ENCODE data around the gene CCDC102A.

Gene CCDC102A

GRCh38 chr16:57541754-57542435, 5.5 kb upstream of the CCDC102A start:
- in situ Hi-C loops (cut with MboI; ENCODE audit: low pct_unique_long_range_greater_than_20kb, low sequenced_read_pairs, unreplicated experiment) = no loop called here
- no peak for DNase-seq (ENCODE audit: low spot score)
- TF ChIP-seq CTCF (IDR thresholded peaks at IDR 0.05; ENCODE audit: extremely low read depth, insufficient read depth, missing control alignments) = no peak

- in situ Hi-C loops (cut with MboI; ENCODE audit: low pct_unique_long_range_greater_than_20kb, low sequenced_read_pairs, unreplicated experiment) = no loop called here
Measured at GRCh38 chr16:57540906-57541753, 4.8 kb upstream of the CCDC102A start.

GRCh38 chr16:57540387-57540786, 4.0 kb upstream of the CCDC102A start:
- DNase-seq (ENCODE audit: low spot score) = no peak
- in situ Hi-C loops (cut with MboI; ENCODE audit: low pct_unique_long_range_greater_than_20kb, low sequenced_read_pairs, unreplicated experiment) = no loop called here
- TF ChIP-seq CTCF (IDR thresholded peaks at IDR 0.05; ENCODE audit: extremely low read depth, insufficient read depth, missing control alignments) = no peak

More at GRCh38 chr16:57540906-57541753, 4.8 kb upstream of the CCDC102A start:
- no peak for DNase-seq (ENCODE audit: low spot score)
- TF ChIP-seq CTCF (IDR thresholded peaks at IDR 0.05; ENCODE audit: extremely low read depth, insufficient read depth, missing control alignments) = no peak

GRCh38 chr16:57539072-57539796, 2.9 kb upstream of the CCDC102A start:
- peak; percentile 57 for DNase-seq (ENCODE audit: low spot score)
- no peak for TF ChIP-seq CTCF (IDR thresholded peaks at IDR 0.05; ENCODE audit: extremely low read depth, insufficient read depth, missing control alignments)

GRCh38 chr16:57538235-57538721, 1.9 kb upstream of the CCDC102A start:
- DNase-seq (ENCODE audit: low spot score) = peak; percentile 39
- no peak for TF ChIP-seq CTCF (IDR thresholded peaks at IDR 0.05; ENCODE audit: extremely low read depth, insufficient read depth, missing control alignments)
- in situ Hi-C loops (cut with MboI; ENCODE audit: low pct_unique_long_range_greater_than_20kb, low sequenced_read_pairs, unreplicated experiment) = no loop called here

More at GRCh38 chr16:57539072-57539796, 2.9 kb upstream of the CCDC102A start:
- in situ Hi-C loops (cut with MboI; ENCODE audit: low pct_unique_long_range_greater_than_20kb, low sequenced_read_pairs, unreplicated experiment) = no loop called here

- TF ChIP-seq CTCF (IDR thresholded peaks at IDR 0.05; ENCODE audit: extremely low read depth, insufficient read depth, missing control alignments) = no peak
- in situ Hi-C loops (cut with MboI; ENCODE audit: low pct_unique_long_range_greater_than_20kb, low sequenced_read_pairs, unreplicated experiment) = no loop called here
- DNase-seq (ENCODE audit: low spot score) = peak; percentile 46
Measured at GRCh38 chr16:57537581-57538234, 1.3 kb upstream of the CCDC102A start.
